Smooth muscle cell of trachea (primary cell): Measurements from ENCODE around the gene PDZD7. TPM values are rescaled to one million over a fixed set of nuclear protein-coding genes. Genes with fewer than 3 reads are reported as not detected.

Source experiments
- total RNA-seq: library from RNA; depleted of rRNA; stranded (reverse); fragments of >200 nt; gene quantifications from 2 replicates; pipeline ENCODE4 v1.2.1, GENCODE V29; 2014

Gene PDZD7
- 1.6 and 2.5 TPM in 2 replicates for total RNA-seq

GRCh38 chr10:101031128-101031795 lies at the start of gene PDZD7, which contains the start of gene SFXN3:
PDZD7 (minus strand) TSS chr10:101031129; CDS start chr10:101030219, 910 bp downstream.
SFXN3 (plus strand) TSS chr10:101031234; CDS start chr10:101034695, 3,461 bp downstream.

GRCh38 chr10:101061624-101062231 lies 30.8 kb upstream of the PDZD7 start, which contains the start of gene KAZALD1:
KAZALD1 (plus strand) TSS chr10:101061989; CDS start chr10:101062593, 604 bp downstream.

GRCh38 chr10:100999742-101000126 lies 31.2 kb downstream of the PDZD7 start, which contains the start of gene LZTS2:
LZTS2 (plus strand) TSS chr10:100999808; CDS start chr10:101002539, 2,731 bp downstream.

GRCh38 chr10:100986952-100987684 lies 43.8 kb downstream of the PDZD7 start, which contains the start of the genes MRPL43 and TWNK:
MRPL43 (minus strand) TSS chr10:100987497; CDS start chr10:100987443, 54 bp downstream.
TWNK (plus strand) TSS chr10:100987543; CDS start chr10:100988211, 668 bp downstream.

GRCh38 chr10:100969187-100970075 lies 61.5 kb downstream of the PDZD7 start, which contains the start of gene SEMA4G:
SEMA4G (plus strand) TSS chr10:100969504; CDS start chr10:100972913, 3,409 bp downstream.

Other genes starting within 250 kb of the PDZD7 start
- gene SLF2, start 118.2 kb downstream of the PDZD7 start, total RNA-seq, result 36.9 and 37.5 TPM in 2 replicates
- 1.0 and 2.3 TPM in 2 replicates for gene SEMA4G, start 61.6 kb downstream of the PDZD7 start, total RNA-seq
- 64.7 and 71.1 TPM in 2 replicates for gene MRPL43, start 43.6 kb downstream of the PDZD7 start, total RNA-seq
- 2.9 and 3.6 TPM in 2 replicates for gene TWNK, start 43.6 kb downstream of the PDZD7 start, total RNA-seq
- gene LZTS2, start 31.3 kb downstream of the PDZD7 start, total RNA-seq, result 103 and 328 TPM in 2 replicates
- 88.8 and 94.4 TPM in 2 replicates for gene SFXN3, start 105 bp upstream of the PDZD7 start, total RNA-seq
- gene KAZALD1, start 30.9 kb upstream of the PDZD7 start, total RNA-seq, result 39.0 and 58.2 TPM in 2 replicates
- gene TLX1, start 100.2 kb upstream of the PDZD7 start, total RNA-seq, result not detected in 2 replicates
- gene LBX1, start 198.3 kb upstream of the PDZD7 start, total RNA-seq, result not detected in 2 replicates